ENCODE results near the gene OTOA. TPM values are rescaled to one million over a fixed set of nuclear protein-coding genes. Genes with fewer than 3 reads are reported as not detected.
"Not testable (repeated sequence)": the region's sequence is repeated elsewhere in the genome, so short reads cannot be mapped to it uniquely, and the experiment has no call there.

OTOA gene
- total and polyA plus RNA-seq, 5 experiments from 2014 or later: 0.14 TPM; not detected in 4

DNA sequence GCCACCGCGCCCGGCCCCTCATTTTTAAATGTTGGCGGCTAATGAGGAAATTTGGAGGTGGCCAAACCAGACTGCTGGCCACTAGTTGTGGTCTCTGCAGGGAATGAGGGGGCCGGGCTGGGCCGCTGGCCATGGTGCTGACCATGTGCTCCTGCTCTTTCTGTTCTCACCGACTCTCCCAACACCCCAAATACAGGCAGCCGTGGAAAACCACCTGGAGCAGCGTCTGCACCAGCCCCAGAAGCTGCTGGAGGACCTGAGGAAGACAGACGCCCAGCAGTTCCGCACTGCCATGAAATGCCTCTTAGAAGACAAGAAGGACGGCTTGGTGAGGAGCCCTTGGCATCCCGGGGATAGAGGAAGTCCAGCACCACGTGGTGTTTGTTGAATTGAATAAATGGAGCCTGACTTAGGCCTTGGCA, 21.3 kb downstream of the OTOA start:
- Mint-ChIP-seq H3K27ac (no peak overlapping the region), H3K27me3 (peaks cover 6 to 18% (median 7%) of the 10 kb centered on the region in 5 donors), H3K4me1 (peaks cover 0 to 4% (median 0%) of the 10 kb centered on the region in 4 donors), H3K36me3 (no peaks in the 10 kb centered on the region), H3K4me3 (no peak overlapping the region), H3K9me3 (peaks cover 0 to 6% (median 2%) of the 10 kb centered on the region in 9 donors)
- no peak for ATAC-seq
- POLR2A ChIA-PET: no interaction called here
- DNase-seq: no peak

DNA sequence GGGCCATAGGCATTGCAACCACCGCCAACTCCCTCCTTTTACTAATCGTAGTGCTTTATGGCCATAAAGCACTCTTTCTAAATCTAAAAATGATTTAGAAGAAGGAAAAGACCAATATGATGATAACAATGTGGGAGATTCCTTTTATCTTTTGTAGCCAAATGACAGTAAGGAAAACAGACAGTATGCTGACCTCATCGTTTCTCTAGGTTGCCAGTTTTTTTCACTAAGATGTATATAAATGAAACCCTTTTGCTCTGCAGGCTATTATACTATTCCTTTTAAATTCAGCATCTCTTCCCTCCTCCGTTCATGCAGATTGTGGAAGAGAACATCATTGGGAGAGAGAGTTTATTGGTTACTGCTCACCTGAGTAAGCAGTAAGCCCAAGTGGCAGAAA, 25.3 kb downstream of the OTOA start:
- POLR2A ChIA-PET: no interaction called here
- Mint-ChIP-seq H3K36me3 (no peaks in the 10 kb centered on the region), H3K4me3 (no peak overlapping the region), H3K9me3 (peaks cover 0 to 6% (median 2%) of the 10 kb centered on the region in 9 donors), H3K4me1 (peaks cover 0 to 3% (median 0%) of the 10 kb centered on the region in 4 donors), H3K27me3 (peaks cover 0 to 10% (median 2%) of the 10 kb centered on the region in 5 donors), H3K27ac (no peak overlapping the region)
- ATAC-seq: no peak
- DNase-seq: no peak

DNA sequence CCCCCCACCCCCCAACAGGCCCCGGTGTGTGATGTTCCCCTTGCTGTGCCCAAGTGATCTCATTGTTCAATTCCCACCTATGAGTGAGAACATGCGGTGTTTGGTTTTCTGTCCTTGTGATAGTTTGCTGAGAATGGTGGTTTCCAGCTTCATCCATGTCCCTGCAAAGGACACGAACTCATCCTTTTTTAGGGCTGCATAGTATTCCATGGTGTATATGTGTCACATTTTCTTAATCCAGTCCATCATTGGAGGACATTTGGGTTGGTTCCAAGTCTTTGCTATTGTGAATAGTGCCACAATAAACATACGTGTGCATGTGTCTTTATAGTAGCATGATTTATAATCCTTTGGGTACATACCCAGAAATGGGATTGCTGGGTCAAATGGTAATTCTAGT, 27.2 kb downstream of the OTOA start:
- H3K27ac Mint-ChIP-seq, H3K9me3 Mint-ChIP-seq, H3K27me3 Mint-ChIP-seq, H3K4me1 Mint-ChIP-seq, ATAC-seq, DNase-seq, H3K4me3 Mint-ChIP-seq, POLR2A ChIA-PET, H3K36me3 Mint-ChIP-seq: not testable (repeated sequence)

DNA sequence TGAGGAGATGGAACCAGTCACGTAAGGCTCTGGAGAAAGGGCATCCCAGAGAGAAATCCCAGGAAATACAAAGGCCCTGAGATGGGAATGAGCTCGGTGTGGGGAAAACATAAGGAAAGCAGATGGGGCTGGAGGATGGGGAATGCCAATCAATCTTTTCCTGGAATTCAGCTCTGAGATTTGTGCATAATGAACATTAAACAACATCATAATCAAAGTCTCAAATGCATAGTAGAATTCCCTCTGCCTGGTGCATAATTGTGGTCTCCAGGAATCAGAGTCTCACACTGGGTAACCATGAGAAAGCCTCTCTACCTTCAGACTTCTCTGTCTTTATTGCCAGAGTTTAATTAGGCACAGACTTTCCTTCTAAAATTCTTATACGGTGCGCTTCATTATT, 30.8 kb downstream of the OTOA start:
- Mint-ChIP-seq H3K27me3 (peaks cover 0 to 12% (median 4%) of the 10 kb centered on the region in 5 donors), H3K27ac (peak overlapping the region in 1 of 10 donors; percentile 9), H3K9me3 (no peaks in the 10 kb centered on the region), H3K4me3 (no peak overlapping the region), H3K4me1 (no peaks in the 10 kb centered on the region), H3K36me3 (no peaks in the 10 kb centered on the region)
- DNase-seq: no peak
- POLR2A ChIA-PET: no interaction called here
- ATAC-seq: no peak

DNA sequence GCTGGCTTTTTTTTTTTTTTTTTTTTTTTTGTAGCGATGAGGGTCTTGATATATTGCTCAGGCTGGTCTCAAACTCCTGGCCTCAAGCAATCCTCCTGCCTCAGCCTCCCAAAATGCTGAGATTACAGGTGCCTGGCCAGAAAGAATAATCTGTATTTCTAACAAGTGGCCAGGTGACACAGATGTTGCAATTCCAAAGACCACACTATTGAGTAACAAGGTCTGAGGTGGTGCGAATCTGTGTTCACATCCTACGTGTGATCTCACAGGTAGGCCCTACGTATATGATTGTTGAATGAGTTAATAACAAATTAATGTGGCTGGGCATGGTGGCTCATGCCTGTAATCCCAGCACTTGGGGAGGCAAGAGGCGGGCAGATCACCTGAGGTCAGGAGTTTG, 33.3 kb downstream of the OTOA start:
- H3K9me3 Mint-ChIP-seq: no peaks in the 10 kb centered on the region
- no peaks in the 10 kb centered on the region for H3K4me1 Mint-ChIP-seq
- H3K27ac Mint-ChIP-seq: no peak overlapping the region

DNA sequence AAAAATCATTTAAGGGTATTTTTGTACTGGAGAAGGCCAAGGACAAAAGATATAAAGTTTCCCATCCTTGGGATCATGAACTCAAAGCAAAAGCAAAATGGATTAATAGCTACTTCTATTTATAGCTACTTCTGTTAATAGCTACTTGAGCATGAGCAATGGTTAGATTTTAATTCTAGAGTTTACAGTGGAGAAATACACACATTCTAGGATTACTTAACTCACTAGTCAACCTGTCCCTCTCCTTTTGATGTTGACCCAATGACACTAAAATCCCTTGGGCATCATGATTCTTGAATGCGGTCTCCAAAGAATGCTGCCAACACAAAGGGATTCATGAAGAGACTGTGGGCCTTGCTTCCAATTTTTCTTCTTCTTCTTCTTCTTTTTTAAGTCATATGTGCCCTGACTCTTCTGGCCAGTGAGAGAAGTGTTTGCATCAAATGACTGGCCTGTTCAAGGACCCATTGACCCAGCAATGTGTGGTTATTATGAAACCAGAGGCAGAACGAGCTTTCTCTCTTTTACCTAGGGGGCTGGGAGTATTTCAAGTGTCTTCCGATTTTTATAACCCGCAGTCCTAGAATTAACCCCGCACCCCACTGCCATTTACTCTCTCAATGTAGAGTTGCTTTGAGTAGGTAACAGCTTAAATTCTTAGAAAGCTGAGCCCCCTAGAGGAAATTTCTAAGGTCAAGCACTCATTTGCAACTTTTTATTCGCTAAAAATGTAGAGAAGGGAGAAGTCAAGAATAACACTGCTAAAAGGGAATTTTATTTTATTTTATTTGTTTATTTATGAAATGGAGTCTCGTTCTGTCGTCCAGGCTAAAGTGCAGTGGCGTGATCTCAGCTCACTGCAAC, 34.6 kb downstream of the OTOA start:
- POLR2A ChIA-PET: no interaction called here

More for the DNA sequence above, 33.3 kb downstream of the OTOA start:
- H3K4me3 Mint-ChIP-seq: no peak overlapping the region
- ATAC-seq (no peak), DNase-seq (no peak)
- H3K27me3 Mint-ChIP-seq: peaks cover 0 to 4% (median 2%) of the 10 kb centered on the region in 5 donors
- H3K36me3 Mint-ChIP-seq: no peaks in the 10 kb centered on the region
- POLR2A ChIA-PET: no interaction called here

DNA sequence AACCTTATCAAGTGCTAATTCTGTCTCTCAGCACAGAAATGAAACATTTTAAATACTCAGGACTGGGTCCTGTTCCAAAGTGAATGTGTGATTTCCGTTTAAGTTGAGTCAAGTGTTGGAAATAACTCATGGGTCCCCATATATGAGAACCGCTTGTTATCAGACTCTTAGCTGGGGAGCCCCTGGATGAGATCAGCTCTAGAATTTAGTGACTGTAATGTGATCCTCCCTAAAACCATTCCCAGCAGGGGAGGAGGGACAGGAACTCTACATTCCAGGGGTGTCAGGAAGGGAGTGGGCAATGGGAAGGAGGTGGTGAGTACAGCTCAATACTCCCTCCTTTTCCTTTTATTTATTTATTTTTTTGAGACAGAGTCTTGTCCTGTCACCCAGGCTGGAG, 37.5 kb downstream of the OTOA start:
- Mint-ChIP-seq H3K4me3 (no peak overlapping the region), H3K36me3 (no peaks in the 10 kb centered on the region), H3K27ac (no peak overlapping the region), H3K4me1 (peaks cover 0 to 10% (median 0%) of the 10 kb centered on the region in 4 donors), H3K27me3 (peaks cover 0 to 8% (median under 1%) of the 10 kb centered on the region in 5 donors), H3K9me3 (no peaks in the 10 kb centered on the region)
- POLR2A ChIA-PET: no interaction called here
- DNase-seq (no peak), ATAC-seq (no peak)

More for the DNA sequence above, 34.6 kb downstream of the OTOA start:
- DNase-seq: no peak
- H3K9me3 Mint-ChIP-seq: no peaks in the 10 kb centered on the region
- H3K27me3 Mint-ChIP-seq: peaks cover 0 to 7% (median 2%) of the 10 kb centered on the region in 5 donors
- no peak overlapping the region for H3K4me3 Mint-ChIP-seq
- no peaks in the 10 kb centered on the region for H3K36me3 Mint-ChIP-seq
- H3K27ac Mint-ChIP-seq: peak overlapping the region in 1 of 10 donors; percentile 26
- no peak for ATAC-seq
- H3K4me1 Mint-ChIP-seq: peaks cover 0 to 3% (median 0%) of the 10 kb centered on the region in 4 donors

DNA sequence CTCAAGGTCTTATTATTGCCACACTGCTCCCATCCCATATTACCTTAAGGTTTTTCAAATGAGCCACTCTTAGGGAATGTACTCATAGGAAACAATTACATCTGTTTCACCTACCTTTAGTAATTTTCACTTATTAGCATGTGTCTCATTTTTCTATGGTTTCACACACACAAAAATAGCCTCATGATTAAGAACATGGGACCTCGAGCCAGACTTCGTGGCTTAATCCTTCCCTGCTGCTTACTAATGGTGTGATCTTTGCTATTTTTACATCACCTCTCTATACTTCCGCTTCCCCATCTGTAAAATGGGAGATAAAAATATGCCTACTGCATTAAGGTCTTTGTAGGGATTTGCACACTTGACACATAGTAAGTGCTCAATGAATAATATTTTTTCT, 38.5 kb downstream of the OTOA start:
- POLR2A ChIA-PET: no interaction called here
- H3K27ac Mint-ChIP-seq: no peak overlapping the region
- no peak for DNase-seq

DNA sequence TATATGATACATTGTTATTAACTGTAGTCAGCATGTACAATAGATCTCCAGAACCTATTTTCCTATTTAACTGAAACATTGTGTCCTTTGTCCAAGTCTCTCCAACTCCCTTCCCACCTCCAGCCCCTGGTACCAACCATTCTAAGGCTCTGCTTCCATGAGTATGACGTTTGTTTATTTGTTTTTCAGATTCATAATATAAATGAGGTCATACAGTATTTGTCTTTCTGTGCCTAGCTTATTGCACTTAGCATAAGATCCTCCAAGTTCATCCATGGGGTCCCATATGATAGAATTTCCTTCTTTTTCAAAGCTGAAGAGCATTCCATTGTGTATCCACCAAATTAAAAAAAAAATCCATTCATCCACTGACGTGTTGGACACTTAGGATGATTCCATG, 39.4 kb downstream of the OTOA start:
- H3K36me3 Mint-ChIP-seq: no peaks in the 10 kb centered on the region
- DNase-seq: no peak
- no peaks in the 10 kb centered on the region for H3K9me3 Mint-ChIP-seq
- POLR2A ChIA-PET: no interaction called here
- H3K4me1 Mint-ChIP-seq: peaks cover 0 to 10% (median 0%) of the 10 kb centered on the region in 4 donors
- no peak overlapping the region for H3K4me3 Mint-ChIP-seq
- no peak for ATAC-seq
- no peak overlapping the region for H3K27ac Mint-ChIP-seq
- peaks cover 0 to 5% (median 0%) of the 10 kb centered on the region in 5 donors for H3K27me3 Mint-ChIP-seq

More for the DNA sequence above, 38.5 kb downstream of the OTOA start:
- H3K4me3 Mint-ChIP-seq: no peak overlapping the region
- H3K27me3 Mint-ChIP-seq: peaks cover 0 to 5% (median 0%) of the 10 kb centered on the region in 5 donors
- peaks cover 0 to 10% (median 0%) of the 10 kb centered on the region in 4 donors for H3K4me1 Mint-ChIP-seq
- no peaks in the 10 kb centered on the region for H3K9me3 Mint-ChIP-seq
- no peaks in the 10 kb centered on the region for H3K36me3 Mint-ChIP-seq
- no peak for ATAC-seq

DNA sequence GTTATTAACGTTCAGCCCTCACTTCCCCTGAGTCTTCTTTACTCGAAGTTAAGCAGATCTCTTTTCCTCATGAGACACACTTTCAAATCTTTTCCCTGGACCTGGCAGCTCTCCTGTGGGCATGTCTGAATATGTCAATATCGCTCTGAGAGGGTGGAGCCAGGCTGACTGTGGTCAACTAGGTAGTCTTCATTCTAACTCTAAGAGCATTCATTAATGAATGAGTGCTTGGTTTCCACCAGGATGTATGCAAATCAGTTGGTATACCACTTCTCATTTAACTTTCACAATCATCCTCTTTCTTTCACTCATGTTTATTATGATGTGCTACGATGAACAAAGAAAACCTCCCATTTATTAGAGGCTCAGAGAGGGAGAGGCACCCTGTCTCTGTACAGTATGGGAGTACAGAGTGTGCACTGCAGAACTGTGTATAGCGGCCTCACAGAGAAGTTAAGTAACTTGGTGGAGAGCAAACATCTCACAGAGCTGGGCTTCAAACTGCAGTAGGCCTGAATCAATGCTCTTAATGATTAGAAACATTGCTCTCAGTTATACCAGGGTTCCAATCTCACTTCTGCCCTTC, 39.9 kb downstream of the OTOA start:
- DNase-seq: no peak
- H3K27ac Mint-ChIP-seq: no peak overlapping the region
- H3K9me3 Mint-ChIP-seq: no peaks in the 10 kb centered on the region
- ATAC-seq: no peak
- H3K4me3 Mint-ChIP-seq: no peak overlapping the region
- H3K27me3 Mint-ChIP-seq: peaks cover 0 to 5% (median 0%) of the 10 kb centered on the region in 5 donors
- no peaks in the 10 kb centered on the region for H3K36me3 Mint-ChIP-seq
- peaks cover 0 to 12% (median 0%) of the 10 kb centered on the region in 4 donors for H3K4me1 Mint-ChIP-seq
- POLR2A ChIA-PET: no interaction called here

DNA sequence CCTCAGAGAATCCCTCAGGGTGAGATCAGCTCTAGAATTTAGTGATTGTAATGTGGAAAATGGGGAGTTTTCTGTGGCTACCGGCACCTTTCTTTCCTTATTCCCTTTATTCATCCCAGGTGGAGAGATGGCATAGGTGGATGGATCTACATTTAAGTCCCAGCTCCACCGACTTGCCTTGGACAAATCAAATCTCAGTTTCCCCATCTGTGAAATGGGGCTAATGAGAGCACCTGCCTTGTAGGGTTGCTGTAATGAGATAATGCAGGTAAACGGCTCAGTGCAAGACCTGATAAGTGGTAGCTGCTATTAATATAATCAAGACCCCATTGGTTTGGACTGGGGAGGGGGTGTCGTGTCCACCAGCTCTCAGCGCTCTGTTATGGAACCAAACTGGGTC, 40.5 kb downstream of the OTOA start:
- Mint-ChIP-seq H3K36me3 (no peaks in the 10 kb centered on the region), H3K27ac (no peak overlapping the region), H3K9me3 (no peaks in the 10 kb centered on the region), H3K4me3 (no peak overlapping the region), H3K27me3 (peaks cover 0 to 5% (median 0%) of the 10 kb centered on the region in 5 donors), H3K4me1 (peaks cover 0 to 12% (median 0%) of the 10 kb centered on the region in 4 donors)
- ATAC-seq (no peak), DNase-seq (no peak)
- POLR2A ChIA-PET: no interaction called here

DNA sequence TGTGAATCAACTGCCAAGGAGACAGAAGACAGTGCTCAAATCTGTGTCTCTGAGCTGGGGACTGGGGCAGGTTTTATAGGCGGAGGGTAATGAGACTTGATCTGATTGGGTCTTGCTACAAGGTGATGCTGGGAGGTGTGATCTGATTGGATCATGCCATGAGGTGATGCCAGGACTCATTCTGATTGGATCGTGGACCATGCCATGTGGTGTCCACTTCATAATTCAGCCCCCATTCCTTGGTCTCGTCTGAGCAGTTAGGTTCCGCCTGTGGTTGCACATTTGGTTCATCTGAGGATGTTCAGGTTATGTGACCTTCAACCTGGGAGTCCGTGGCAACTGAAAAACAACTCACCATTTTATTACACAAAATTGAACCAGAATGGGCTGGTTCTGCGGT, 41.0 kb downstream of the OTOA start:
- H3K4me3 Mint-ChIP-seq: no peak overlapping the region
- POLR2A ChIA-PET: no interaction called here
- H3K36me3 Mint-ChIP-seq: no peaks in the 10 kb centered on the region
- peaks cover 0 to 12% (median 0%) of the 10 kb centered on the region in 4 donors for H3K4me1 Mint-ChIP-seq
- peaks cover 0 to 5% (median 0%) of the 10 kb centered on the region in 5 donors for H3K27me3 Mint-ChIP-seq
- no peak for ATAC-seq
- no peak for DNase-seq
- H3K9me3 Mint-ChIP-seq: no peaks in the 10 kb centered on the region
- no peak overlapping the region for H3K27ac Mint-ChIP-seq

DNA sequence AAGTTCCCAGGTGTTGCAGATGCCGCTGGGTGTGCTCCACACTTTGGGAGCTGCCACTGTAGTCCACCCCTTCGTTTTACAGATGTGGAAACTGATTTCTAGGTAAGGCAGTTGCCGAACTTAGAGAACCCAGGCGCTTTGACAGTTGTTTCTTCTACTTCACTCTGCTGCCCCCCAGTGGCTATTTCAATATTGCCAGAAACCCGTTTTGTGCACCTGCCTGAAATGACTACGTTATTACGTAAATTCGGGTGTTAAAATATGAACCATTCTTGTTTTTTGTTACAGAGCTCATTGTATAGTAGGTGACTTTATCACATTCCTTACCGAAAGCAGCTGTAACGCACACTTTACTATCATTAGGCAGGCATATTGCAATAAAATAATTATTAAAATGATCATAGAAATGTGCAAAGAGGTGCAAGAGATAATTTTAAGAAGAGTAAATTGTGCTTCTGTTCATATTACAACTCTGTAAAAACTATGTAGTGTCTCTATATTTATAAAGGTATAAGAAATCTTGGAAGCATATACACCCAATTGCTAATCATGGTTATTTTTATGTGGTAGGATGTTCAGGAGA, 44.9 kb downstream of the OTOA start:
- H3K9me3 Mint-ChIP-seq: no peaks in the 10 kb centered on the region

More for the DNA sequence above, 44.9 kb downstream of the OTOA start:
- Mint-ChIP-seq H3K27ac (no peak overlapping the region), H3K4me1 (peaks cover 0 to 6% (median 0%) of the 10 kb centered on the region in 4 donors), H3K4me3 (no peak overlapping the region), H3K27me3 (no peaks in the 10 kb centered on the region), H3K36me3 (no peaks in the 10 kb centered on the region)
- DNase-seq: peak; percentile 65 to 92 (median 82)
- POLR2A ChIA-PET: interaction anchor here (0.7 to 1.2 kb wide), 4 partner anchors 10 to 126 kb away, joined by 3 read pairs; no protein-coding TSS in a partner anchor
- peak; percentile 62 to 84 for ATAC-seq

All from naive thymus-derived CD8-positive, alpha-beta T cell (primary cell).